GM19372 (cell line): Measurements from ENCODE around the gene PDYN.

Experiments used
- ATAC-seq: cut with Tn5 transposase; IDR thresholded peaks from one replicate; pipeline ENCODE4 v1.9.1; 2021; ENCODE audit warnings: mild to moderate bottlenecking, low read depth, moderate library complexity; ENCODE audit not compliant: unreplicated experiment

Gene PDYN

GRCh38 chr20:1937316-1937976 is 56.4 kb downstream of the PDYN start:
- ATAC-seq = no peak

GRCh38 chr20:1935696-1936366 is 58.0 kb downstream of the PDYN start:
- ATAC-seq = no peak

GRCh38 chr20:1934721-1935573 is 58.9 kb downstream of the PDYN start:
- ATAC-seq = no peak

- ATAC-seq = no peak
These were observed 59.7 kb downstream of the PDYN start for GRCh38 chr20:1934156-1934555.

DNA sequence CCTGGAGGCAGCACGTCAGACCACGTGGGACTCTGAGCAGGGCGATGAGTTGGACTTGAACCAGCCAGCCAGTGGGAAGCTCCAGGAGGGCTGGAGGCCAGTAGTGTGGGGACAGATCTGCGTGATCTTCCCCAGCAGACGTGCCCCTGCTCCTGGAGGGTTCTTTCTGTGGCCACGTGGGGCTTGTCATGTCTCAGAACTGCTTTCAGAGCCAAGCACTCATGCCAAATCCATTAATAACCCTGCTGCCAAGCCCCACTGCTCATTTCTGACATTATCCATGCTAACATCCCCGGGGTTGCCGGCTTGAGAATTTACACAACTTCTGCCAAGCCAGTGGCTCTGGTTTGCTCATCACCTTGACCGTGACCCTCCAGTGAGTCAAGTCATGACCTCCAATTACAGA is 60.4 kb downstream of the PDYN start:
- no peak for ATAC-seq

DNA sequence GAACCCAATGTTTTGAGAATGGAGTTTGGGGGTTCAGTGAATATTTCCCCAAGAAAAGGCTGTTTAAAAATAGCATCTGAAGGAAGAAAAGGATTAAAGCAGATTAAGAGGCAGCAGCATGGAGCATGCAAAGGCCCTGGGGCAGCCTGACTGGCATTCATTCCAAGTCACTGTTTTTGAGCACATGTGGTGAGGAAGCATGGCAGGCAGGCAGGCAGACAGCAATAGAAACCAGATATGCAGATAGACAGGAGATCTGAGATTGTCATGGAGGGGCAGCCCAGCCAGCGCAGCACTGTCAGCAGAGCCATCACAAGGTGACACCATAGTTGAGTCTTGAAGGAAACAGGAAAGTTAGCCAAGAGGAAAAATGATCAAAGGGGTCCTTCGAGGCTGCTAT is 60.9 kb downstream of the PDYN start:
- ATAC-seq = no peak

DNA sequence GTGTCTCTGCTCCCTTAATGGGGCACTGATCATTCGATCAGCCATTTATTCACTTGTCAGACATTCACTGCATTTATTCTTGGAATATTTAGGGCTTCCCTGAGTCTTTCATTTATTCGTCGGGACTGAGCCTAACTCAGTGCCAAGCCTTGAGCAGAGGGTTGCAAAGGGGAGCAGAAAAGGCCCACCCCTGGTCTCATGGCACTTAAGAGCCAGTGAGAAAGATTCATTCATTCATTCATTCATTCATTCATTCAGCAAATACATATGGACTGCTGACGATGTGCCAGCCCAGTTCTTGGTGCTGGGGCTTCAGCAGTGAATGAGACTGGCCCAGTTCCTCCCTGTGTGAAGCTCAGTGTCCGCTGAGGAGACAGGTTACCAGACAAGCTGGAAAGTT is 62.0 kb downstream of the PDYN start:
- ATAC-seq = no peak

DNA sequence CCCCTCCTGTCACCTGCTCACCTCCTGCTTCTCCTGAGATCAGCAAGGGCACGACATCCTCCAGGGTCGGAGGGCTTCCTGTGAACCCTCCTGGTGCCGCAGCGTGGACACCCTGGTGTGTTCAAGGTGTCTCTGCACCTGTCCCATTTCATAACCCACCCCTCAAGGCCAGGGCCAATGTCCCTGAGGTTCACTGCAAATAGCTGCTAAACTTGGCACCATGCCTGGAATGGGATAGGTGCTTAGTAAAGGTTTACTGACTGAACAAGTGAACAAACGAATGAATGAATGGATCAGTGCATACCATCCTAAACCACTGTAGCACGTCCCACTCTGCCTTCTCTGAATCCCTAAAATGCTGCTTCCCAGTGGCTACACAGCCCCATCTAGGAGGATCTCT is 63.7 kb downstream of the PDYN start:
- ATAC-seq = no peak

DNA sequence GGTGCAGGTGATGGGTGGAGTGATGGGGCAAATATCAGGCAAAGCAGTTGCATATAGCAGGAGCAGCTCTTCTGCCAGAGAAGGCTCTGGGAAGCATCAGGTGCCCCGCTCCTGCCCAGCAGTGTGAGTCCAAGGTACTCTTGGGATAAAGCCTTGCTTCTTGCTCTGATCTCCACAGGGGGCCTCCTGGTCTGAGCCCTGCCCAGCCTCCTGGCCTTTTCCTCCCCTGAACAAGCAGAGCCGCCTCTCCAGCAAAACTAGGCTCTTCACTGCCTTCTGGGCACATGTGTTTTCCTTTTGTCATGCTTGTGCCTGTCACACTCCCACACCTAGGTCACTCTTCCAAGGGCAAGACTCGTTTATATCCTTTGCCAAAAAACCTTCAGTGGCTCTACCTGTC is 64.4 kb downstream of the PDYN start:
- ATAC-seq = no peak

GRCh38 chr20:1928782-1929181 is 65.1 kb downstream of the PDYN start:
- ATAC-seq = no peak
